ENCODE data around the gene PUSL1. TPM values are rescaled to one million over a fixed set of nuclear protein-coding genes. Genes with fewer than 3 reads are reported as not detected.

The PUSL1 gene
- polyA plus RNA-seq, 2 of the 4 experiments (the other 2 are of a cell fraction): 7.4 to 14.6 TPM

DNA sequence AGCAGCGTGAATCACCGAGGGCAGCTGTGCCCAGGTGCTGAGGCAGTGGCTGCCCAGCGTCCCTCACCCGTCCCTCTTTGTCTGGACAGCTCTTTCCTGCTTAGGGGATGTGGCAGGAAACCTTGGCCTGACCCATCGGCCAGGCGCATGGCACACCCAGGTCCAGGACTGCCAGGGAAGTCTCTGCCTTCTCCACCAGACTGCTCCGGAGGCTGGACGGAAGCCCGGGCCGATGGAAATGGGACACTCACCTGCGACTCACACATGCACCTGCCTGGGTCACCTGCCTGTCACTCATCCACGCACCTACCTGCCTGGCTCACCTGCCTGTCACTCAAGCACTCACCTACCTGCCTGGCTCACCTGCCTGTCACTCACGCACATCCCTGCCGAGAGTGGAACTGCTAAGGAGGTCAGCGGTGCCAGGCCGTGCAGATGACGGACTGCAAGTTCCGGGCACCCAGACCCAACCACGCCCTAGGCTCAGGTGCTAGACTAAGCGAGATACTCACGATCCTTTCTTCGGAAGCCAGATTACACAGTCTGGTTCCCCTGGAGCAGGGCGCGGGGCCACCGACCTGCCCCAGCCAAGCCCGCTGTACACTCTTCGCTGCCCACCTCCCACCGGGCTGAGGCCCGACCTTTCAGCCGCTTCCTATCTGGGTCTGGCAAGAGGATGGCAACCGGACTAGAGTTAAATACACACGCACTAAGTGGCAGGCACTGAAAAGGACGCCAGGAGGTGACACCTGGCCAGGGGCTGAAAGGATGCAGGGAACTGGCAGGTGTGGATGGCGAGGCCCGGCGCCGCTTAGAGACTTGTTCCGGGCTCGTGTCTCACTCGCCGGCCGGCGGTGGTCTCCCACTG, 35.8 kb upstream of the PUSL1 start:
- H3K9me3 ChIP-seq: no peaks in the 10 kb centered on the region
- peaks cover 17% of the 10 kb centered on the region for H3K4me1 ChIP-seq
- TF ChIP-seq ZFP36 (IDR thresholded peaks at IDR 0.05; ENCODE audit: borderline replicate concordance, partially characterized antibody): no peak
- no peak for TF ChIP-seq SMC3 (IDR thresholded peaks at IDR 0.05)
- TF ChIP-seq POLR2A (IDR thresholded peaks at IDR 0.05; ENCODE audit: low read length): no peak
- no peak for TF ChIP-seq HEYL (CRISPR knock-in tag; IDR thresholded peaks at IDR 0.05)
- TF ChIP-seq EP300 (IDR thresholded peaks at IDR 0.05): no peak
- no peak for TF ChIP-seq MAZ (IDR thresholded peaks at IDR 0.05; ENCODE audit: borderline replicate concordance, low read depth, low read length)
- TF ChIP-seq HDAC2 (IDR thresholded peaks at IDR 0.05): no peak
- no peak for TF ChIP-seq RARB (CRISPR knock-in tag; IDR thresholded peaks at IDR 0.05)
- no peak for TF ChIP-seq CHD2 (IDR thresholded peaks at IDR 0.05; ENCODE audit: low read length, partially characterized antibody)
- no peak for TF ChIP-seq FOXS1 (CRISPR knock-in tag; IDR thresholded peaks at IDR 0.05)
- TF ChIP-seq, protein P1, sequence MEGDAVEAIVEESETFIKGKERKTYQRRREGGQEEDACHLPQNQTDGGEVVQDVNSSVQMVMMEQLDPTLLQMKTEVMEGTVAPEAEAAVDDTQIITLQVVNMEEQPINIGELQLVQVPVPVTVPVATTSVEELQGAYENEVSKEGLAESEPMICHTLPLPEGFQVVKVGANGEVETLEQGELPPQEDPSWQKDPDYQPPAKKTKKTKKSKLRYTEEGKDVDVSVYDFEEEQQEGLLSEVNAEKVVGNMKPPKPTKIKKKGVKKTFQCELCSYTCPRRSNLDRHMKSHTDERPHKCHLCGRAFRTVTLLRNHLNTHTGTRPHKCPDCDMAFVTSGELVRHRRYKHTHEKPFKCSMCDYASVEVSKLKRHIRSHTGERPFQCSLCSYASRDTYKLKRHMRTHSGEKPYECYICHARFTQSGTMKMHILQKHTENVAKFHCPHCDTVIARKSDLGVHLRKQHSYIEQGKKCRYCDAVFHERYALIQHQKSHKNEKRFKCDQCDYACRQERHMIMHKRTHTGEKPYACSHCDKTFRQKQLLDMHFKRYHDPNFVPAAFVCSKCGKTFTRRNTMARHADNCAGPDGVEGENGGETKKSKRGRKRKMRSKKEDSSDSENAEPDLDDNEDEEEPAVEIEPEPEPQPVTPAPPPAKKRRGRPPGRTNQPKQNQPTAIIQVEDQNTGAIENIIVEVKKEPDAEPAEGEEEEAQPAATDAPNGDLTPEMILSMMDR (IDR thresholded peaks at IDR 0.05): no peak
- ATAC-seq: no peak
- POLR2A ChIA-PET: no interaction called here
- 49% methylated on average over 19 of the region's 43 CpGs for WGBS (ENCODE audit: missing lambda C conversion rate)
- DNase-seq (ENCODE audit: low read depth in 1 of 2, low spot score in 1 of 2): no peak
- H3K4me3 ChIP-seq: peak overlapping the region; percentile 99
- no peak for FAIRE-seq
- peak overlapping the region; percentile 93 for H3K4me2 ChIP-seq
- peak overlapping the region; percentile 95 to 99 for H3K27ac ChIP-seq
- CTCF ChIA-PET: interaction anchor here (1.0 to 1.4 kb wide), 2 partner anchors 34 to 150 kb away, joined by 3 to 7 read pairs; no protein-coding TSS in a partner anchor

DNA sequence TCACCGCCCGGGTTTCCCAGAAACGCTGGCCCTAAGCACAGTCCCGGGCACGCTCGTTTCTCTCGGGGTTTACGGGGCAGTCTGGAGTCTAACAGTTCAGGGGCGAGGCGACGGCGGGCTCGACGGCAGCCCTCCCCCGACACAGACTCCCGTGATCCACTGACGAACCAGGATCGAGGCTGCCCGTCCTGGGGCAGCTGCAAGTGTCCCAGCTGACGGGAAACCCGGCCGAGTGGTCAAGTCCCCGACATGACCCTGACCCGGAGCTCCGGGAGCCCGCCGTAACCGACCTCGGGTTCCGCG, 35.2 kb upstream of the PUSL1 start:
- FAIRE-seq (no peak), DNase-seq (ENCODE audit: low read depth in 1 of 2, low spot score in 1 of 2) (no peak), ATAC-seq (no peak)
- WGBS (ENCODE audit: missing lambda C conversion rate): no CpG with 5 or more reads among the region's 31 CpGs
- ChIA-PET CTCF (interaction anchor here (0.6 to 1.0 kb wide), 2 partner anchors 17 to 78 kb away, joined by 3 read pairs; no protein-coding TSS in a partner anchor), POLR2A (interaction anchor here (0.6 to 0.7 kb wide), 2 partner anchors 9 to 16 kb away, joined by 3 to 5 read pairs; no protein-coding TSS in a partner anchor)
- Histone ChIP-seq H3K4me1 (peaks cover 17% of the 10 kb centered on the region), H3K4me2 (peak overlapping the region; percentile 93), H3K9me3 (no peaks in the 10 kb centered on the region), H3K27ac (peak overlapping the region; percentile 95 to 99), H3K4me3 (peak overlapping the region; percentile 99)
- TF ChIP-seq KDM5A (IDR thresholded peaks at IDR 0.05) (no peak), CEBPB (IDR thresholded peaks at IDR 0.05) (no peak), ZNF302 (CRISPR knock-in tag; IDR thresholded peaks at IDR 0.05) (no peak), CHD4 (IDR thresholded peaks at IDR 0.05; ENCODE audit: borderline replicate concordance) (no peak), ESRRA (IDR thresholded peaks at IDR 0.05; ENCODE audit: borderline replicate concordance, low read length) (no peak), RNF2 (IDR thresholded peaks at IDR 0.05; ENCODE audit: borderline replicate concordance, low read depth) (no peak), RAD21 (conservative IDR thresholded peaks at IDR 0.05 in 1 of 2, IDR thresholded peaks at IDR 0.05 in 1 of 2) (no peak), MAZ (IDR thresholded peaks at IDR 0.05; ENCODE audit: borderline replicate concordance, low read depth, low read length) (no peak)
- TF ChIP-seq, protein P2, sequence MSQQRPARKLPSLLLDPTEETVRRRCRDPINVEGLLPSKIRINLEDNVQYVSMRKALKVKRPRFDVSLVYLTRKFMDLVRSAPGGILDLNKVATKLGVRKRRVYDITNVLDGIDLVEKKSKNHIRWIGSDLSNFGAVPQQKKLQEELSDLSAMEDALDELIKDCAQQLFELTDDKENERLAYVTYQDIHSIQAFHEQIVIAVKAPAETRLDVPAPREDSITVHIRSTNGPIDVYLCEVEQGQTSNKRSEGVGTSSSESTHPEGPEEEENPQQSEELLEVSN (IDR thresholded peaks at IDR 0.05; ENCODE audit: borderline replicate concordance, low read depth): no peak
- TF ChIP-seq, protein P3, sequence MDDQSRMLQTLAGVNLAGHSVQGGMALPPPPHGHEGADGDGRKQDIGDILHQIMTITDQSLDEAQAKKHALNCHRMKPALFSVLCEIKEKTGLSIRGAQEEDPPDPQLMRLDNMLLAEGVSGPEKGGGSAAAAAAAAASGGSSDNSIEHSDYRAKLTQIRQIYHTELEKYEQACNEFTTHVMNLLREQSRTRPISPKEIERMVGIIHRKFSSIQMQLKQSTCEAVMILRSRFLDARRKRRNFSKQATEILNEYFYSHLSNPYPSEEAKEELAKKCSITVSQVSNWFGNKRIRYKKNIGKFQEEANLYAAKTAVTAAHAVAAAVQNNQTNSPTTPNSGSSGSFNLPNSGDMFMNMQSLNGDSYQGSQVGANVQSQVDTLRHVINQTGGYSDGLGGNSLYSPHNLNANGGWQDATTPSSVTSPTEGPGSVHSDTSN (IDR thresholded peaks at IDR 0.05): no peak
- TF ChIP-seq, protein P4, sequence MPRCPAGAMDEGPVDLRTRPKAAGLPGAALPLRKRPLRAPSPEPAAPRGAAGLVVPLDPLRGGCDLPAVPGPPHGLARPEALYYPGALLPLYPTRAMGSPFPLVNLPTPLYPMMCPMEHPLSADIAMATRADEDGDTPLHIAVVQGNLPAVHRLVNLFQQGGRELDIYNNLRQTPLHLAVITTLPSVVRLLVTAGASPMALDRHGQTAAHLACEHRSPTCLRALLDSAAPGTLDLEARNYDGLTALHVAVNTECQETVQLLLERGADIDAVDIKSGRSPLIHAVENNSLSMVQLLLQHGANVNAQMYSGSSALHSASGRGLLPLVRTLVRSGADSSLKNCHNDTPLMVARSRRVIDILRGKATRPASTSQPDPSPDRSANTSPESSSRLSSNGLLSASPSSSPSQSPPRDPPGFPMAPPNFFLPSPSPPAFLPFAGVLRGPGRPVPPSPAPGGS (IDR thresholded peaks at IDR 0.05): no peak
- TF ChIP-seq, protein P5, sequence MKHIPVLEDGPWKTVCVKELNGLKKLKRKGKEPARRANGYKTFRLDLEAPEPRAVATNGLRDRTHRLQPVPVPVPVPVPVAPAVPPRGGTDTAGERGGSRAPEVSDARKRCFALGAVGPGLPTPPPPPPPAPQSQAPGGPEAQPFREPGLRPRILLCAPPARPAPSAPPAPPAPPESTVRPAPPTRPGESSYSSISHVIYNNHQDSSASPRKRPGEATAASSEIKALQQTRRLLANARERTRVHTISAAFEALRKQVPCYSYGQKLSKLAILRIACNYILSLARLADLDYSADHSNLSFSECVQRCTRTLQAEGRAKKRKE (CRISPR knock-in tag; IDR thresholded peaks at IDR 0.05; ENCODE audit: low read depth): no peak
